OCI-LY1 (cell line): ENCODE results near the gene VAV2.

ENCODE experiments used
- H2AFZ ChIP-seq: fragments of 200-600 bp; sonication (generic), shearing (Covaris generic); 2 replicates; pipeline ENCODE4 v1.6.0; 2014; ENCODE audit warnings: antibody characterized with exemption, mild to moderate bottlenecking, low read length
- H3F3A ChIP-seq: fragments of 200-600 bp; sonication (generic), shearing (Covaris generic); 2 replicates; pipeline ENCODE4 v1.6.0; 2014; ENCODE audit warnings: mild to moderate bottlenecking, antibody characterized with exemption, low read length, moderate library complexity; ENCODE audit not compliant: insufficient read depth
- H3K27ac ChIP-seq: fragments of 200-600 bp; sonication (generic); 2 replicates; pipeline ENCODE4 v1.5.1; 2014; ENCODE audit warnings: low read length, mixed run types, mild to moderate bottlenecking, low read depth; ENCODE audit not compliant: poor library complexity, severe bottlenecking
- H3K27me3 ChIP-seq: fragments of 200-600 bp; sonication (generic); 2 replicates; pipeline ENCODE4 v1.6.0; 2014; ENCODE audit warnings: antibody characterized with exemption, mild to moderate bottlenecking, low read length, moderate library complexity; ENCODE audit not compliant: insufficient read depth
- H3K36me3 ChIP-seq: fragments of 200-600 bp; sonication (generic); 2 replicates; pipeline ENCODE4 v1.6.1; 2014; ENCODE audit warnings: mild to moderate bottlenecking, antibody characterized with exemption, low read length, moderate library complexity, mixed read lengths; ENCODE audit not compliant: insufficient read depth
- H3K4me1 ChIP-seq: fragments of 200-600 bp; sonication (generic); 2 replicates; pipeline ENCODE4 v1.5.1; 2014; ENCODE audit warnings: mild to moderate bottlenecking, low read length, moderate library complexity; ENCODE audit not compliant: insufficient read depth, severe bottlenecking
- H3K4me2 ChIP-seq: fragments of 200-600 bp; sonication (generic), shearing (Covaris generic); 2 replicates; pipeline ENCODE4 v1.6.1; 2014; ENCODE audit warnings: low read length
- H3K4me3 ChIP-seq: fragments of 200-600 bp; sonication (generic); 2 replicates; pipeline ENCODE4 v1.5.1; 2014; ENCODE audit warnings: low read length, low read depth, mild to moderate bottlenecking, mixed read lengths; ENCODE audit not compliant: poor library complexity, severe bottlenecking
- H3K79me2 ChIP-seq: fragments of 200-600 bp; shearing (Covaris generic); 2 replicates; pipeline ENCODE4 v1.6.1; 2016; ENCODE audit warnings: mixed run types, low read length, mixed read lengths; ENCODE audit not compliant: insufficient read depth
- H3K9ac ChIP-seq: fragments of 200-600 bp; sonication (generic), shearing (Covaris generic); 2 replicates; pipeline ENCODE4 v1.6.1; 2014; ENCODE audit warnings: mild to moderate bottlenecking, low read length, mixed read lengths
- H3K9me2 ChIP-seq: fragments of 200-600 bp; sonication (generic), shearing (Covaris generic); 2 replicates; pipeline ENCODE4 v1.6.1; 2014; ENCODE audit warnings: low read depth, mild to moderate bottlenecking, low read length, mixed read lengths
- H3K9me3 ChIP-seq: fragments of 200-600 bp; shearing (Covaris generic); 2 replicates; pipeline ENCODE4 v1.6.1; 2014; ENCODE audit warnings: low read length, mixed read lengths
- H4K20me1 ChIP-seq: fragments of 200-600 bp; sonication (generic), shearing (Covaris generic); 2 replicates; pipeline ENCODE4 v1.6.0; 2016; ENCODE audit warnings: mild to moderate bottlenecking, low read length; ENCODE audit not compliant: insufficient read depth
- CTCF ChIP-seq: fragments of 200-600 bp; sonication (generic), shearing (Covaris generic); IDR thresholded peaks from 2 replicates; pipeline ENCODE4 v1.5.1; 2017; ENCODE audit warnings: mild to moderate bottlenecking, antibody characterized with exemption, low read length, moderate library complexity, mixed read lengths
- EZH2 ChIP-seq: fragments of 200-600 bp; sonication (generic), shearing (Covaris generic); IDR thresholded peaks from 2 replicates; pipeline ENCODE4 v1.8.0; 2017; ENCODE audit warnings: borderline replicate concordance, mixed run types, mild to moderate bottlenecking, antibody characterized with exemption, low read length, moderate library complexity, mixed read lengths

VAV2 gene

GRCh38 chr9:133873009-133873408 lies 119.1 kb downstream of the VAV2 start:
- H3K27ac ChIP-seq = no peak overlapping the region
- H4K20me1 ChIP-seq = no peaks in the 10 kb centered on the region
- no peaks in the 10 kb centered on the region for H3K9me2 ChIP-seq
- no peaks in the 10 kb centered on the region for H3K79me2 ChIP-seq
- H3K9ac ChIP-seq = no peak overlapping the region
- H3K36me3 ChIP-seq = no peaks in the 10 kb centered on the region
- H3F3A ChIP-seq = no peaks in the 10 kb centered on the region
- peaks cover 5% of the 10 kb centered on the region; the same call in 1 of the 2 replicates for H3K27me3 ChIP-seq
- H2AFZ ChIP-seq = no peak overlapping the region
- H3K9me3 ChIP-seq = no peaks in the 10 kb centered on the region
- H3K4me2 ChIP-seq = no peak overlapping the region
- TF ChIP-seq CTCF (no peak), EZH2 (no peak)
- no peak overlapping the region for H3K4me3 ChIP-seq
- no peaks in the 10 kb centered on the region for H3K4me1 ChIP-seq

- no peak overlapping the region for H3K9ac ChIP-seq
- H3K4me1 ChIP-seq = no peaks in the 10 kb centered on the region
- TF ChIP-seq EZH2 (no peak), CTCF (no peak)
- H3K79me2 ChIP-seq = no peaks in the 10 kb centered on the region
- no peaks in the 10 kb centered on the region for H3K9me3 ChIP-seq
- no peak overlapping the region for H3K27ac ChIP-seq
- H3K9me2 ChIP-seq = no peaks in the 10 kb centered on the region
- no peak overlapping the region for H3K4me2 ChIP-seq
- no peaks in the 10 kb centered on the region for H3F3A ChIP-seq
- no peaks in the 10 kb centered on the region for H4K20me1 ChIP-seq
- no peak overlapping the region for H2AFZ ChIP-seq
- H3K27me3 ChIP-seq = peaks cover 5% of the 10 kb centered on the region; the same call in 1 of the 2 replicates
- no peak overlapping the region for H3K4me3 ChIP-seq
- no peaks in the 10 kb centered on the region for H3K36me3 ChIP-seq
These were observed 121.2 kb downstream of the VAV2 start for GRCh38 chr9:133870598-133871595.

- Histone ChIP-seq H3F3A (no peaks in the 10 kb centered on the region), H3K4me2 (no peak overlapping the region), H3K4me3 (no peak overlapping the region), H3K9me3 (no peaks in the 10 kb centered on the region), H2AFZ (no peak overlapping the region), H3K79me2 (no peaks in the 10 kb centered on the region), H4K20me1 (no peaks in the 10 kb centered on the region), H3K4me1 (no peaks in the 10 kb centered on the region), H3K9ac (no peak overlapping the region), H3K9me2 (no peaks in the 10 kb centered on the region), H3K27ac (no peak overlapping the region), H3K36me3 (no peaks in the 10 kb centered on the region), H3K27me3 (peaks cover 5% of the 10 kb centered on the region)
- TF ChIP-seq CTCF (no peak), EZH2 (no peak)
These were observed 122.3 kb downstream of the VAV2 start for GRCh38 chr9:133869674-133870405.
